Middle frontal gyrus (tissue), 1 donor: ENCODE results near the gene RTEL1.
"Not testable (repeated sequence)": the region's sequence is repeated elsewhere in the genome, so short reads cannot be mapped to it uniquely, and the experiment has no call there.

Experiments used
- DNase-seq: peaks from one replicate; pipeline ENCODE4 v3.0.0-alpha.2; 2015; ENCODE audit warnings: low spot score; ENCODE audit errors: extremely low spot score

Gene RTEL1

GRCh38 chr20:63668351-63668750, 10.2 kb downstream of the RTEL1 start:
- DNase-seq = no peak

GRCh38 chr20:63671695-63672094, 13.6 kb downstream of the RTEL1 start:
- not testable (repeated sequence) for DNase-seq

GRCh38 chr20:63672666-63673065, 14.6 kb downstream of the RTEL1 start:
- no peak for DNase-seq

- no peak for DNase-seq
These were observed 15.8 kb downstream of the RTEL1 start for GRCh38 chr20:63673951-63674350.

GRCh38 chr20:63675681-63676368, 17.7 kb downstream of the RTEL1 start:
- no peak for DNase-seq

- no peak for DNase-seq
These were observed 20.0 kb downstream of the RTEL1 start for GRCh38 chr20:63678071-63678470.

- DNase-seq = no peak
These were observed 20.8 kb downstream of the RTEL1 start for GRCh38 chr20:63678667-63679465.

GRCh38 chr20:63679799-63680305, 21.7 kb downstream of the RTEL1 start:
- DNase-seq = no peak

GRCh38 chr20:63680427-63680826, 22.3 kb downstream of the RTEL1 start:
- DNase-seq = no peak

- no peak for DNase-seq
These were observed 22.9 kb downstream of the RTEL1 start for GRCh38 chr20:63680857-63681608.

- no peak for DNase-seq
These were observed 23.6 kb downstream of the RTEL1 start for GRCh38 chr20:63681609-63682142.

- peak; percentile 42 for DNase-seq
These were observed 24.4 kb downstream of the RTEL1 start for GRCh38 chr20:63682384-63683139.

- DNase-seq = no peak
These were observed 27.3 kb downstream of the RTEL1 start for GRCh38 chr20:63685269-63686026.

- no peak for DNase-seq
These were observed 28.0 kb downstream of the RTEL1 start for GRCh38 chr20:63686094-63686491.

- DNase-seq = no peak
These were observed 28.6 kb downstream of the RTEL1 start for GRCh38 chr20:63686492-63687321.

GRCh38 chr20:63687419-63688178, 29.5 kb downstream of the RTEL1 start:
- DNase-seq = no peak

- no peak for DNase-seq
These were observed 30.3 kb downstream of the RTEL1 start for GRCh38 chr20:63688228-63689045.
